Cerebellar nuclear complex (tissue), 1 donor: ENCODE data around the gene RAD51B.

Experiments used
- DNase-seq, 2 experiments: peaks; one replicate each; lab custom pipeline; 2025; lab: John Stamatoyannopoulos, UW

The RAD51B gene

GRCh38 chr14:68487805-68488590, 668.4 kb downstream of the RAD51B start:
- no peak for DNase-seq

- no peak for DNase-seq
These were observed 672.2 kb downstream of the RAD51B start for GRCh38 chr14:68491793-68492192.

GRCh38 chr14:68492381-68493151, 673.0 kb downstream of the RAD51B start:
- no peak for DNase-seq

- no peak for DNase-seq
These were observed 673.8 kb downstream of the RAD51B start for GRCh38 chr14:68493152-68493911.

GRCh38 chr14:68495101-68496039, 675.8 kb downstream of the RAD51B start:
- no peak for DNase-seq

GRCh38 chr14:68497011-68497410, 677.4 kb downstream of the RAD51B start:
- no peak for DNase-seq

GRCh38 chr14:68499451-68499850, 679.9 kb downstream of the RAD51B start:
- no peak for DNase-seq

GRCh38 chr14:68501171-68501570, 681.6 kb downstream of the RAD51B start:
- DNase-seq, result no peak

- DNase-seq, result no peak
These were observed 682.1 kb downstream of the RAD51B start for GRCh38 chr14:68501614-68502052.

- no peak for DNase-seq
These were observed 682.7 kb downstream of the RAD51B start for GRCh38 chr14:68502230-68502629.

- DNase-seq, result no peak
These were observed 683.7 kb downstream of the RAD51B start for GRCh38 chr14:68503186-68503825.

- DNase-seq, result no peak
These were observed 685.3 kb downstream of the RAD51B start for GRCh38 chr14:68504861-68505260.

- no peak for DNase-seq
These were observed 686.6 kb downstream of the RAD51B start for GRCh38 chr14:68506021-68506644.

- no peak for DNase-seq
These were observed 687.3 kb downstream of the RAD51B start for GRCh38 chr14:68506645-68507419.

- DNase-seq, result no peak
These were observed 688.0 kb downstream of the RAD51B start for GRCh38 chr14:68507544-68508081.

GRCh38 chr14:68508581-68508980, 689.0 kb downstream of the RAD51B start:
- no peak for DNase-seq

GRCh38 chr14:68509188-68509983, 689.8 kb downstream of the RAD51B start:
- no peak for DNase-seq
